ENCODE measurements around the gene BPIFB1. TPM values are rescaled to one million over a fixed set of nuclear protein-coding genes. Genes with fewer than 3 reads are reported as not detected.

BPIFB1 gene
- total RNA-seq, 4 donors from 2014 or later: 0.58 to 128 TPM; not detected in 2

- no peaks in the 10 kb centered on the region for H3K9me3 ChIP-seq
- H3K36me3 ChIP-seq: no peaks in the 10 kb centered on the region
- peaks cover 69% of the 10 kb centered on the region for H3K27me3 ChIP-seq
- no peak overlapping the region for H3K4me3 ChIP-seq
- 82 to 85% methylated on average over 10 to 12 of the region's 14 CpGs for WGBS, 2 donors (ENCODE audit: low coverage in 1 of 2)
- ATAC-seq: no peak
- no peak for TF ChIP-seq POLR2A (IDR thresholded peaks at IDR 0.05)
- no peak for TF ChIP-seq CTCF (IDR thresholded peaks at IDR 0.05)
- TF ChIP-seq POLR2AphosphoS5 (IDR thresholded peaks at IDR 0.05): no peak
- TF ChIP-seq EP300 (IDR thresholded peaks at IDR 0.05): no peak
- H3K4me1 ChIP-seq: no peaks in the 10 kb centered on the region
- H3K27ac ChIP-seq: no peak overlapping the region
These were observed 34.5 kb downstream of the BPIFB1 start for GRCh38 chr20:33317424-33318095.

- WGBS, 2 donors (ENCODE audit: low coverage in 1 of 2): 17% methylated on average over 1 of the region's 5 CpGs; no CpG with 5 or more reads in 1 of the 2 donors
- H3K27ac ChIP-seq: no peak overlapping the region
- TF ChIP-seq POLR2AphosphoS5 (IDR thresholded peaks at IDR 0.05) (no peak), EP300 (IDR thresholded peaks at IDR 0.05) (no peak)
- peaks cover 71% of the 10 kb centered on the region for H3K27me3 ChIP-seq
- no peaks in the 10 kb centered on the region for H3K4me1 ChIP-seq
- H3K36me3 ChIP-seq: no peaks in the 10 kb centered on the region
- no peak for ATAC-seq
- no peak overlapping the region for H3K4me3 ChIP-seq
- H3K9me3 ChIP-seq: no peaks in the 10 kb centered on the region
These were observed 35.0 kb downstream of the BPIFB1 start for GRCh38 chr20:33318096-33318429.

GRCh38 chr20:33320006-33320405 is 37.0 kb downstream of the BPIFB1 start:
- WGBS, 2 donors (ENCODE audit: low coverage in 1 of 2): 55 to 80% methylated on average over 1 to 5 of the region's 10 CpGs
- peaks cover 78% of the 10 kb centered on the region for H3K27me3 ChIP-seq
- no peak overlapping the region for H3K4me3 ChIP-seq
- no peaks in the 10 kb centered on the region for H3K9me3 ChIP-seq
- ATAC-seq: no peak
- TF ChIP-seq EP300 (IDR thresholded peaks at IDR 0.05): no peak
- no peak for TF ChIP-seq POLR2AphosphoS5 (IDR thresholded peaks at IDR 0.05)
- TF ChIP-seq POLR2A (IDR thresholded peaks at IDR 0.05): no peak
- TF ChIP-seq CTCF (IDR thresholded peaks at IDR 0.05): no peak
- H3K4me1 ChIP-seq: no peaks in the 10 kb centered on the region
- no peak overlapping the region for H3K27ac ChIP-seq
- H3K36me3 ChIP-seq: no peaks in the 10 kb centered on the region

GRCh38 chr20:33322456-33322855 is 39.4 kb downstream of the BPIFB1 start:
- no peak overlapping the region for H3K27ac ChIP-seq
- H3K4me3 ChIP-seq: no peak overlapping the region
- WGBS, 2 donors (ENCODE audit: low coverage in 1 of 2): 73% methylated on average over 3 of the region's 3 CpGs; no CpG with 5 or more reads in 1 of the 2 donors
- no peaks in the 10 kb centered on the region for H3K9me3 ChIP-seq
- H3K27me3 ChIP-seq: peaks cover 84% of the 10 kb centered on the region
- H3K4me1 ChIP-seq: no peaks in the 10 kb centered on the region
- no peak for ATAC-seq
- TF ChIP-seq POLR2A (IDR thresholded peaks at IDR 0.05): no peak
- no peak for TF ChIP-seq POLR2AphosphoS5 (IDR thresholded peaks at IDR 0.05)
- no peak for TF ChIP-seq CTCF (IDR thresholded peaks at IDR 0.05)
- TF ChIP-seq EP300 (IDR thresholded peaks at IDR 0.05): no peak
- no peaks in the 10 kb centered on the region for H3K36me3 ChIP-seq

- H3K4me1 ChIP-seq: no peaks in the 10 kb centered on the region
- no peak overlapping the region for H3K27ac ChIP-seq
- no peak for ATAC-seq
- H3K27me3 ChIP-seq: peaks cover 84% of the 10 kb centered on the region
- H3K36me3 ChIP-seq: no peaks in the 10 kb centered on the region
- H3K9me3 ChIP-seq: no peaks in the 10 kb centered on the region
- WGBS, 2 donors (ENCODE audit: low coverage in 1 of 2): 37% methylated on average over 6 of the region's 8 CpGs; no CpG with 5 or more reads in 1 of the 2 donors
- H3K4me3 ChIP-seq: no peak overlapping the region
- TF ChIP-seq CTCF (IDR thresholded peaks at IDR 0.05) (no peak), EP300 (IDR thresholded peaks at IDR 0.05) (no peak), POLR2A (IDR thresholded peaks at IDR 0.05) (no peak), POLR2AphosphoS5 (IDR thresholded peaks at IDR 0.05) (no peak)
These were observed 40.2 kb downstream of the BPIFB1 start for GRCh38 chr20:33323236-33323635.
